GM23338 (cell line): ENCODE data around the gene CDC42BPA. TPM values are rescaled to one million over a fixed set of nuclear protein-coding genes. Genes with fewer than 3 reads are reported as not detected.

Experiments
- ATAC-seq: fragments of 200-7000 bp; cut with Tn5 transposase; 3 replicates; pipeline ENCODE4 v1.9.1; 2020
- DNase-seq: peaks from one replicate; pipeline ENCODE4 v3.0.0-alpha.2; 2015; ENCODE audit warnings: low spot score
- H2AFZ ChIP-seq: fragments of 200-600 bp; sonication (generic); 2 replicates; pipeline ENCODE4 v1.8.0; 2016; ENCODE audit warnings: antibody characterized with exemption, mild to moderate bottlenecking, moderate library complexity
- H3F3A ChIP-seq: fragments of 200-600 bp; sonication (generic); replicated peaks from 2 replicates; pipeline ENCODE4 v1.8.0; 2017; ENCODE audit warnings: antibody characterized with exemption, mixed run types, low read depth
- H3K27ac ChIP-seq: fragments of 200-600 bp; sonication (generic); 2 replicates; pipeline ENCODE4 v1.6.1; 2016; ENCODE audit warnings: low read depth
- H3K27me3 ChIP-seq: fragments of 200-600 bp; sonication (generic); 2 replicates; pipeline ENCODE4 v1.8.0; 2016; ENCODE audit warnings: mild to moderate bottlenecking, mixed run types, moderate library complexity; ENCODE audit not compliant: insufficient read depth
- H3K36me3 ChIP-seq: fragments of 200-600 bp; sonication (generic); 2 replicates; pipeline ENCODE4 v1.8.0; 2016; ENCODE audit warnings: mild to moderate bottlenecking; ENCODE audit not compliant: insufficient read depth
- H3K4me1 ChIP-seq: fragments of 200-600 bp; sonication (generic); 2 replicates; pipeline ENCODE4 v1.8.0; 2016; ENCODE audit warnings: mild to moderate bottlenecking, moderate library complexity; ENCODE audit not compliant: insufficient read depth
- H3K4me2 ChIP-seq: fragments of 200-600 bp; sonication (generic); 2 replicates; pipeline ENCODE4 v1.7.1; 2017; ENCODE audit warnings: mixed run types
- H3K4me3 ChIP-seq: fragments of 200-600 bp; sonication (generic); 2 replicates; pipeline ENCODE4 v1.6.1; 2016; ENCODE audit warnings: mixed run types
- H3K79me2 ChIP-seq: fragments of 200-600 bp; sonication (generic); replicated peaks from 2 replicates; pipeline ENCODE4 v1.8.0; 2017; ENCODE audit warnings: mild to moderate bottlenecking; ENCODE audit not compliant: insufficient read depth
- H3K9me2 ChIP-seq: fragments of 200-600 bp; sonication (generic); 2 replicates; pipeline ENCODE4 v1.8.0; 2017; ENCODE audit not compliant: insufficient read depth
- H4K20me1 ChIP-seq: fragments of 200-600 bp; sonication (generic); replicated peaks from 2 replicates; pipeline ENCODE4 v1.8.0; 2017; ENCODE audit warnings: mild to moderate bottlenecking; ENCODE audit not compliant: insufficient read depth
- H3K27ac Mint-ChIP-seq: 2 replicates; pipeline ENCODE4 v1.8.0; 2020; ENCODE audit warnings: inconsistent platforms, mild to moderate bottlenecking, moderate library complexity, mixed read lengths
- H3K27me3 Mint-ChIP-seq: 3 replicates; pipeline ENCODE4 v1.8.0; 2022; ENCODE audit warnings: low read depth, mild to moderate bottlenecking, moderate library complexity, mixed read lengths, inconsistent platforms; ENCODE audit not compliant: insufficient read depth, poor library complexity
- H3K36me3 Mint-ChIP-seq: 3 replicates; pipeline ENCODE4 v1.8.0; 2021; ENCODE audit warnings: low read depth, mild to moderate bottlenecking, inconsistent platforms, moderate library complexity, mixed read lengths
- H3K4me1 Mint-ChIP-seq: 3 replicates; pipeline ENCODE4 v1.8.0; 2020; ENCODE audit warnings: mild to moderate bottlenecking, inconsistent platforms, mixed read lengths
- H3K4me3 Mint-ChIP-seq: 3 replicates; pipeline ENCODE4 v1.8.0; 2021; ENCODE audit warnings: moderate library complexity, mild to moderate bottlenecking, inconsistent platforms, mixed read lengths
- H3K9me3 Mint-ChIP-seq: 3 replicates; pipeline ENCODE4 v1.8.0; 2020; ENCODE audit warnings: moderate library complexity, mild to moderate bottlenecking, inconsistent platforms, mixed read lengths
- CREB1 ChIP-seq: fragments of 250-450 bp; sonication (Bioruptor Pico); IDR thresholded peaks from 2 replicates; pipeline ENCODE4 v1.5.0; 2020; ENCODE audit warnings: low read depth, mild to moderate bottlenecking, moderate library complexity
- CTCF ChIP-seq, 2 experiments: fragments of 200-600 bp in 1 of 2; sonication (generic) in 1 of 2; conservative IDR thresholded peaks; 2 replicates each; pipeline versions ENCODE4 v1.5.1 to v1.6.1; 2016 to 2017; ENCODE audit warnings: antibody characterized with exemption in 2 of 2, low read depth in 2 of 2, mild to moderate bottlenecking in 2 of 2, moderate library complexity in 1 of 2
- EZH2 ChIP-seq: fragments of 200-600 bp; sonication (generic); IDR thresholded peaks from one replicate; pipeline ENCODE4 v1.8.0; 2017; ENCODE audit warnings: antibody characterized with exemption, mild to moderate bottlenecking, low read depth; ENCODE audit not compliant: unreplicated experiment
- EZH2phosphoT487 ChIP-seq: fragments of 200-600 bp; sonication (generic); IDR thresholded peaks from one replicate; pipeline ENCODE4 v1.8.1; 2018; ENCODE audit warnings: antibody characterized with exemption; ENCODE audit not compliant: unreplicated experiment
- JUNB ChIP-seq: IDR thresholded peaks from one replicate; pipeline ENCODE4 v1.6.1; 2016; ENCODE audit warnings: antibody characterized with exemption; ENCODE audit not compliant: unreplicated experiment
- NANOG ChIP-seq: IDR thresholded peaks from 2 replicates; pipeline ENCODE4 v1.6.1; 2016; ENCODE audit warnings: antibody characterized with exemption, borderline replicate concordance
- POLR2AphosphoS5 ChIP-seq: IDR thresholded peaks from 2 replicates; pipeline ENCODE4 v1.6.1; 2016; ENCODE audit warnings: antibody characterized with exemption, low read depth
- STAT1 ChIP-seq: IDR thresholded peaks from one replicate; pipeline ENCODE4 v1.6.1; 2016; ENCODE audit warnings: antibody characterized with exemption; ENCODE audit not compliant: unreplicated experiment
- ZNF114 ChIP-seq: fragments of 250-450 bp; sonication (Bioruptor Pico); IDR thresholded peaks from 2 replicates; pipeline ENCODE4 v1.5.0; 2020; ENCODE audit warnings: mild to moderate bottlenecking, moderate library complexity
- ZNF331 ChIP-seq: fragments of 250-450 bp; sonication (Bioruptor Pico); IDR thresholded peaks from 2 replicates; pipeline ENCODE4 v1.5.0; 2020; ENCODE audit warnings: low read depth, mild to moderate bottlenecking, moderate library complexity
- polyA plus RNA-seq: library from polyadenylated mRNA; unstranded; fragments of >200 nt; fragmentation: Nextera tagmentation; extraction: Ambion mirVana; gene quantifications from 2 replicates; pipeline ENCODE4 v1.2.1, GENCODE V29; 2016
- total RNA-seq: library from RNA; depleted of rRNA; stranded (reverse); fragments of >200 nt; shearing (Covaris generic); gene quantifications from 2 replicates; pipeline ENCODE4 v1.2.3, GENCODE V29; 2014
- TF ChIP-seq, protein P1 (sequence below): fragments of 250-450 bp; sonication (Bioruptor Pico); IDR thresholded peaks from 2 replicates; pipeline ENCODE4 v1.5.0; 2020; ENCODE audit warnings: mild to moderate bottlenecking, moderate library complexity
- TF ChIP-seq, protein P2 (sequence below): IDR thresholded peaks from 2 replicates; pipeline ENCODE4 v1.6.1; 2016; ENCODE audit warnings: antibody characterized with exemption
- TF ChIP-seq, protein P3 (sequence below): IDR thresholded peaks from one replicate; pipeline ENCODE4 v1.6.1; 2018; ENCODE audit warnings: antibody characterized with exemption; ENCODE audit not compliant: unreplicated experiment

The CDC42BPA gene
- total and polyA plus RNA-seq, 2 experiments from 2014 or later: 17.7 to 40.1 TPM

DNA sequence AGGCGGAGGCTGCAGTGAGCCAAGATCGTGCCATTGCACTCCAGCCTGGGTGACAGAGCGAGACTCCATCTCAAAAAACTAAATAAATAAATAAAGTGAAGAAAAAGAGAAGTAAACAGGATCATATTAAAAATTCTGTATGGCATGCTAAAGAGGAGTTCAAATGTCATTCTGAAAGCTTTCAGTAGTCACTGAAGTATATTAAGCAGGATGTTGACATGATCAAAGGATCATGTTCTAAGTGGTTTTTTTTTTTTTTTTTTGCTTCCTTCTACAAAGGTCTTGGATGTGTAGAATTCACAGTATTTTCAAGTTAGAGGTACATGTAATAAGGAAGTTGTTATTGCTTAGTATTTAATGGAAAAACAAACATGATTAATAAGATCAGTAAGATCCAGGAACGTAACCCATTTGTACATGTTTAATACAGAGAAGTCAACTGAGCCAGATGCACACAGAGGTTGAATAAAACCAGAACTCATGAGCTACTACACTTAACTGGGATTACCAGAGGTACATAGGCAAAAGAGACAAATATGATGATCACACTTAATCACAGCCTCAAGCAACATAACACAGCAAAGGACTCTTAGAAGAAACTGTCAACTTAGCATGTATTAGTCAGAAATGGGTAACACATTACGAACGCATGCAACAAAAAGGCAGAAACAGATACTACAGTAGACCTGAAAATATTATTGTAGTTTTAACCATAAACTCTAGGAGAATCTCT, 12.2 kb downstream of the CDC42BPA start:
- Histone ChIP-seq H3K27ac (no peak overlapping the region), H3K27me3 (no peaks in the 10 kb centered on the region), H3F3A (no peaks in the 10 kb centered on the region), H3K9me2 (no peaks in the 10 kb centered on the region), H3K4me1 (peaks cover 9% of the 10 kb centered on the region), H3K36me3 (no peaks in the 10 kb centered on the region), H3K4me3 (no peak overlapping the region), H4K20me1 (peaks cover 3% of the 10 kb centered on the region; the same call in 1 of the 2 replicates), H3K79me2 (peaks cover 98% of the 10 kb centered on the region), H3K4me2 (no peak overlapping the region), H2AFZ (no peak overlapping the region)
- TF ChIP-seq STAT1: no peak
- TF ChIP-seq, protein P1, sequence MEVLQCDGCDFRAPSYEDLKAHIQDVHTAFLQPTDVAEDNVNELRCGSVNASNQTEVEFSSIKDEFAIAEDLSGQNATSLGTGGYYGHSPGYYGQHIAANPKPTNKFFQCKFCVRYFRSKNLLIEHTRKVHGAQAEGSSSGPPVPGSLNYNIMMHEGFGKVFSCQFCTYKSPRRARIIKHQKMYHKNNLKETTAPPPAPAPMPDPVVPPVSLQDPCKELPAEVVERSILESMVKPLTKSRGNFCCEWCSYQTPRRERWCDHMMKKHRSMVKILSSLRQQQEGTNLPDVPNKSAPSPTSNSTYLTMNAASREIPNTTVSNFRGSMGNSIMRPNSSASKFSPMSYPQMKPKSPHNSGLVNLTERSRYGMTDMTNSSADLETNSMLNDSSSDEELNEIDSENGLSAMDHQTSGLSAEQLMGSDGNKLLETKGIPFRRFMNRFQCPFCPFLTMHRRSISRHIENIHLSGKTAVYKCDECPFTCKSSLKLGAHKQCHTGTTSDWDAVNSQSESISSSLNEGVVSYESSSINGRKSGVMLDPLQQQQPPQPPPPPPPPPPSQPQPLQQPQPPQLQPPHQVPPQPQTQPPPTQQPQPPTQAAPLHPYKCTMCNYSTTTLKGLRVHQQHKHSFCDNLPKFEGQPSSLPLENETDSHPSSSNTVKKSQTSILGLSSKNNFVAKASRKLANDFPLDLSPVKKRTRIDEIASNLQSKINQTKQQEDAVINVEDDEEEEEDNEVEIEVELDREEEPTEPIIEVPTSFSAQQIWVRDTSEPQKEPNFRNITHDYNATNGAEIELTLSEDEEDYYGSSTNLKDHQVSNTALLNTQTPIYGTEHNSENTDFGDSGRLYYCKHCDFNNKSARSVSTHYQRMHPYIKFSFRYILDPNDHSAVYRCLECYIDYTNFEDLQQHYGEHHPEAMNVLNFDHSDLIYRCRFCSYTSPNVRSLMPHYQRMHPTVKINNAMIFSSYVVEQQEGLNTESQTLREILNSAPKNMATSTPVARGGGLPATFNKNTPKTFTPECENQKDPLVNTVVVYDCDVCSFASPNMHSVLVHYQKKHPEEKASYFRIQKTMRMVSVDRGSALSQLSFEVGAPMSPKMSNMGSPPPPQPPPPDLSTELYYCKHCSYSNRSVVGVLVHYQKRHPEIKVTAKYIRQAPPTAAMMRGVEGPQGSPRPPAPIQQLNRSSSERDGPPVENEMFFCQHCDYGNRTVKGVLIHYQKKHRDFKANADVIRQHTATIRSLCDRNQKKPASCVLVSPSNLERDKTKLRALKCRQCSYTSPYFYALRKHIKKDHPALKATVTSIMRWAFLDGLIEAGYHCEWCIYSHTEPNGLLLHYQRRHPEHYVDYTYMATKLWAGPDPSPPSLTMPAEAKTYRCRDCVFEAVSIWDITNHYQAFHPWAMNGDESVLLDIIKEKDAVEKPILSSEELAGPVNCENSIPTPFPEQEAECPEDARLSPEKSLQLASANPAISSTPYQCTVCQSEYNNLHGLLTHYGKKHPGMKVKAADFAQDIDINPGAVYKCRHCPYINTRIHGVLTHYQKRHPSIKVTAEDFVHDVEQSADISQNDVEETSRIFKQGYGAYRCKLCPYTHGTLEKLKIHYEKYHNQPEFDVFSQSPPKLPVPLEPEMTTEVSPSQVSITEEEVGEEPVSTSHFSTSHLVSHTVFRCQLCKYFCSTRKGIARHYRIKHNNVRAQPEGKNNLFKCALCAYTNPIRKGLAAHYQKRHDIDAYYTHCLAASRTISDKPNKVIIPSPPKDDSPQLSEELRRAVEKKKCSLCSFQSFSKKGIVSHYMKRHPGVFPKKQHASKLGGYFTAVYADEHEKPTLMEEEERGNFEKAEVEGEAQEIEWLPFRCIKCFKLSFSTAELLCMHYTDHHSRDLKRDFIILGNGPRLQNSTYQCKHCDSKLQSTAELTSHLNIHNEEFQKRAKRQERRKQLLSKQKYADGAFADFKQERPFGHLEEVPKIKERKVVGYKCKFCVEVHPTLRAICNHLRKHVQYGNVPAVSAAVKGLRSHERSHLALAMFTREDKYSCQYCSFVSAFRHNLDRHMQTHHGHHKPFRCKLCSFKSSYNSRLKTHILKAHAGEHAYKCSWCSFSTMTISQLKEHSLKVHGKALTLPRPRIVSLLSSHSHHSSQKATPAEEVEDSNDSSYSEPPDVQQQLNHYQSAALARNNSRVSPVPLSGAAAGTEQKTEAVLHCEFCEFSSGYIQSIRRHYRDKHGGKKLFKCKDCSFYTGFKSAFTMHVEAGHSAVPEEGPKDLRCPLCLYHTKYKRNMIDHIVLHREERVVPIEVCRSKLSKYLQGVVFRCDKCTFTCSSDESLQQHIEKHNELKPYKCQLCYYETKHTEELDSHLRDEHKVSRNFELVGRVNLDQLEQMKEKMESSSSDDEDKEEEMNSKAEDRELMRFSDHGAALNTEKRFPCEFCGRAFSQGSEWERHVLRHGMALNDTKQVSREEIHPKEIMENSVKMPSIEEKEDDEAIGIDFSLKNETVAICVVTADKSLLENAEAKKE (CRISPR knock-in tag): no peak
- TF ChIP-seq, protein P2, sequence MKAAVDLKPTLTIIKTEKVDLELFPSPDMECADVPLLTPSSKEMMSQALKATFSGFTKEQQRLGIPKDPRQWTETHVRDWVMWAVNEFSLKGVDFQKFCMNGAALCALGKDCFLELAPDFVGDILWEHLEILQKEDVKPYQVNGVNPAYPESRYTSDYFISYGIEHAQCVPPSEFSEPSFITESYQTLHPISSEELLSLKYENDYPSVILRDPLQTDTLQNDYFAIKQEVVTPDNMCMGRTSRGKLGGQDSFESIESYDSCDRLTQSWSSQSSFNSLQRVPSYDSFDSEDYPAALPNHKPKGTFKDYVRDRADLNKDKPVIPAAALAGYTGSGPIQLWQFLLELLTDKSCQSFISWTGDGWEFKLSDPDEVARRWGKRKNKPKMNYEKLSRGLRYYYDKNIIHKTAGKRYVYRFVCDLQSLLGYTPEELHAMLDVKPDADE: no peak
- no peak for TF ChIP-seq ZNF114 (CRISPR knock-in tag)
- no peak for TF ChIP-seq CTCF (conservative IDR thresholded peaks at IDR 0.05; ENCODE audit: low read depth in 2 of 2)
- TF ChIP-seq NANOG: no peak
- no peak for TF ChIP-seq EZH2phosphoT487
- no peak for TF ChIP-seq JUNB
- TF ChIP-seq EZH2: no peak
- TF ChIP-seq ZNF331 (CRISPR knock-in tag): no peak
- TF ChIP-seq POLR2AphosphoS5: no peak
- TF ChIP-seq CREB1 (CRISPR knock-in tag): no peak
- TF ChIP-seq, protein P3, sequence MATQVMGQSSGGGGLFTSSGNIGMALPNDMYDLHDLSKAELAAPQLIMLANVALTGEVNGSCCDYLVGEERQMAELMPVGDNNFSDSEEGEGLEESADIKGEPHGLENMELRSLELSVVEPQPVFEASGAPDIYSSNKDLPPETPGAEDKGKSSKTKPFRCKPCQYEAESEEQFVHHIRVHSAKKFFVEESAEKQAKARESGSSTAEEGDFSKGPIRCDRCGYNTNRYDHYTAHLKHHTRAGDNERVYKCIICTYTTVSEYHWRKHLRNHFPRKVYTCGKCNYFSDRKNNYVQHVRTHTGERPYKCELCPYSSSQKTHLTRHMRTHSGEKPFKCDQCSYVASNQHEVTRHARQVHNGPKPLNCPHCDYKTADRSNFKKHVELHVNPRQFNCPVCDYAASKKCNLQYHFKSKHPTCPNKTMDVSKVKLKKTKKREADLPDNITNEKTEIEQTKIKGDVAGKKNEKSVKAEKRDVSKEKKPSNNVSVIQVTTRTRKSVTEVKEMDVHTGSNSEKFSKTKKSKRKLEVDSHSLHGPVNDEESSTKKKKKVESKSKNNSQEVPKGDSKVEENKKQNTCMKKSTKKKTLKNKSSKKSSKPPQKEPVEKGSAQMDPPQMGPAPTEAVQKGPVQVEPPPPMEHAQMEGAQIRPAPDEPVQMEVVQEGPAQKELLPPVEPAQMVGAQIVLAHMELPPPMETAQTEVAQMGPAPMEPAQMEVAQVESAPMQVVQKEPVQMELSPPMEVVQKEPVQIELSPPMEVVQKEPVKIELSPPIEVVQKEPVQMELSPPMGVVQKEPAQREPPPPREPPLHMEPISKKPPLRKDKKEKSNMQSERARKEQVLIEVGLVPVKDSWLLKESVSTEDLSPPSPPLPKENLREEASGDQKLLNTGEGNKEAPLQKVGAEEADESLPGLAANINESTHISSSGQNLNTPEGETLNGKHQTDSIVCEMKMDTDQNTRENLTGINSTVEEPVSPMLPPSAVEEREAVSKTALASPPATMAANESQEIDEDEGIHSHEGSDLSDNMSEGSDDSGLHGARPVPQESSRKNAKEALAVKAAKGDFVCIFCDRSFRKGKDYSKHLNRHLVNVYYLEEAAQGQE: no peak
- H3K9me3 Mint-ChIP-seq: no peaks in the 10 kb centered on the region
- H3K36me3 Mint-ChIP-seq: no peaks in the 10 kb centered on the region; the same call in 2 of the 3 replicates
- no peaks in the 10 kb centered on the region for H3K27me3 Mint-ChIP-seq
- H3K4me3 Mint-ChIP-seq: no peak overlapping the region
- peaks cover 23% of the 10 kb centered on the region for H3K4me1 Mint-ChIP-seq
- DNase-seq (no peak), ATAC-seq (no peak)
- no peak overlapping the region for H3K27ac Mint-ChIP-seq
